Right cardiac atrium (tissue), 5 donors: ENCODE results near the gene STARD3NL. TPM values are rescaled to one million over a fixed set of nuclear protein-coding genes. Genes with fewer than 3 reads are reported as not detected.

Source experiments
- ATAC-seq, 2 donors: fragments of 200-7000 bp; cut with Tn5 transposase; one replicate each; pipeline versions ENCODE4 v1.8.0 to v1.9.1; 2020; ENCODE audit warnings: moderate library complexity in 2 of 2, mild to moderate bottlenecking in 1 of 2
- DNase-seq, 3 donors: peaks; one replicate each; pipeline ENCODE4 v3.0.0-alpha.2; 2020
- H3K27ac ChIP-seq: one replicate; pipeline ENCODE4 v1.5.1; 2013; ENCODE audit warnings: mild to moderate bottlenecking, low read length, control low read depth, moderate library complexity
- H3K27me3 ChIP-seq: one replicate; pipeline ENCODE4 v1.6.1; 2013; ENCODE audit not compliant: control insufficient read depth, insufficient read depth
- H3K4me1 ChIP-seq: one replicate; pipeline ENCODE4 v1.6.1; 2013; ENCODE audit warnings: low read length; ENCODE audit not compliant: control insufficient read depth, insufficient read depth
- H3K4me3 ChIP-seq: one replicate; pipeline ENCODE4 v1.5.1; 2013; ENCODE audit warnings: low read length, control low read depth
- H3K9me3 ChIP-seq: one replicate; pipeline ENCODE4 v1.6.1; 2013; ENCODE audit warnings: low read length; ENCODE audit not compliant: control insufficient read depth
- WGBS: extraction: QIAGEN DNeasy Blood & Tissue Kit; methylation state at CpG from one replicate; pipeline ENCODE4 v1.1.7; 2013; 5-methylcytosine and 5-hydroxymethylcytosine counted together
- intact Hi-C, 4 donors: fragments of 100-400 bp; cut with DNase I; formaldehyde crosslinking; loops; one replicate each; pipeline versions ENCODE4 v1.11.0 to v1.14.0; 2022 to 2023
- polyA plus RNA-seq: library from polyadenylated mRNA; stranded (reverse); fragments of 200-250 nt; gene quantifications from one replicate; pipeline ENCODE4 v1.2.3, GENCODE V29; 2013
- total RNA-seq, 4 donors: library from RNA; stranded (reverse); fragmentation: NEBNext Ultra II Directional; extraction: Animal tissue kit (Norgen Biotek cat#: 25700); gene quantifications; one replicate each; pipeline ENCODE4 v1.2.1, GENCODE V29; 2021
- donor health status: healthy with polysubstance abuse.
- donor health status: DM: no; HTN: yes; CAD: no.
- donor health status: DM: no; HTN: no; CAD: no.
- donor health status: DM: no; HTN: yes; CAD: no; lungs with severe emphysema.
- donor health status: DM: yes; HTN: yes; CAD: no.

STARD3NL gene
- total and polyA plus RNA-seq, 5 donors = 31.9 to 45.1 (median 32.8) TPM

GRCh38 chr7:38198366-38198765, 20.3 kb downstream of the STARD3NL start:
- Histone ChIP-seq H3K9me3 (no peaks in the 10 kb centered on the region), H3K4me3 (no peak overlapping the region), H3K4me1 (peaks cover 10% of the 10 kb centered on the region), H3K27me3 (no peaks in the 10 kb centered on the region), H3K27ac (no peak overlapping the region)
- intact Hi-C loops = no loop called here
- DNase-seq (no peak), ATAC-seq (no peak)

DNA sequence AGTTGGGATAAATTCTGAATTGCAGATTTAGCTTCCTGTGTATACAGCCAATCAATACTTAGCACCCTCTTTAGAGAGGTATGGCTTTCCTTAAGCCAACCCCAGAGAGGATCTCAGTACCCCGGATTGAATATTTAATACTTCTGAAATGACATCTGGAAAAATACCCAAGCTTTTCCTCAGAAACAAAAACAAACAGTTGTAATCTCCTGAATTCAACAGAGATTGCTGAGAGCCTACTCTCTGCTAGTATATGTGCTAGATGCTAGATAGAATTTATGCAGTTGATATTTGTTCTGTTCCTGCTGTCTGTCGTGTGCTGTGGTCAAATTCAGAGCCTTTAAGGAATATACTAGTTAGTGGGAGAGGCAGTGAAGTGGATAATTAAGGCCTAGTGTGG, 21.1 kb downstream of the STARD3NL start:
- peaks cover 10% of the 10 kb centered on the region for H3K4me1 ChIP-seq
- H3K4me3 ChIP-seq = no peak overlapping the region
- H3K9me3 ChIP-seq = no peaks in the 10 kb centered on the region
- intact Hi-C loops = no loop called here
- WGBS = 40% methylated on average over 2 of the region's 2 CpGs
- no peak overlapping the region for H3K27ac ChIP-seq
- DNase-seq (no peak), ATAC-seq (no peak)
- H3K27me3 ChIP-seq = no peaks in the 10 kb centered on the region

GRCh38 chr7:38199782-38200181, 21.7 kb downstream of the STARD3NL start:
- H3K4me3 ChIP-seq = no peak overlapping the region
- H3K27ac ChIP-seq = no peak overlapping the region
- WGBS = 50% methylated on average over 2 of the region's 2 CpGs
- DNase-seq (peak in 1 of 3 donors; percentile 10), ATAC-seq (no peak)
- intact Hi-C loops = no loop called here
- H3K9me3 ChIP-seq = no peaks in the 10 kb centered on the region
- H3K27me3 ChIP-seq = no peaks in the 10 kb centered on the region
- peaks cover 10% of the 10 kb centered on the region for H3K4me1 ChIP-seq

DNA sequence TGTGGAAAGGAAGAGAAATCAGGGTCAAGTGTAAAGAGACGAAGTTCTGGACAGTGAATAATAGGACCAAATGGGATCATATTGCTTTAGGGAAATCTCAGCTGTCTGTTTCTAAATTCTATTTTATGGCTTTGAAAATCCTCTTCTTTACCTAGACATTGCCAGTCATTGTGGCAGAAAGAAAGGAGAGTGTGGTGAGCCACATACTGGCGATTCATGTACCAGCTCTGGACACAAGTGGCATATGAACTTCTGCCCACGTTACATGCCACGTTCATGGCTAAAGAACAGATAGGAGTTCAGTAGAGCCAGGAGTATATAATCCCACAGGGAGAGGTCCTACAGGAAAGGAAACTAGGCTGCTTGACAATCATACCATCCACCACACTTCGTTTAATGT, 28.0 kb downstream of the STARD3NL start:
- H3K27ac ChIP-seq = no peak overlapping the region
- no peaks in the 10 kb centered on the region for H3K4me1 ChIP-seq
- no peak overlapping the region for H3K4me3 ChIP-seq
- intact Hi-C loops = no loop called here
- no peak for DNase-seq
- H3K9me3 ChIP-seq = no peaks in the 10 kb centered on the region
- no peak for ATAC-seq
- WGBS = 89% methylated on average over 5 of the region's 5 CpGs
- H3K27me3 ChIP-seq = no peaks in the 10 kb centered on the region

DNA sequence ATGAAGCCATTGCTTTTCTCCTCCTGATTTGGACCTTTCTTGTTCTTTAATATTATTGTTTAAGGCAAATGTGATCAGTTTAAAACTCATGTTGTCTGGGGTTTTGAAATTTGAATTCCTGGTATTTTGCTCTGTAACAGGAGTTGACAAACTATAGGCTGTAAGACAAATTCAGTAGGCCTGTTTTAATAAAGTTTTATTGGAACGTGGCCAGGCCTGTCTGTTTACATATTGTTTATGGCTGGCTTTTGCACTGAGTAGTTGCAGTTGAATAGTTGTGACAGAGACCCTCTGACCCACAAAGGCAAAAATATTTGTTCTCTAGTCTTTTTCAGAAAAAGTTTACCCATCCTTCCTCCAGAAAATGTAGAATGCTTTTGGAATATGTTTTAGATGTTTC, 29.8 kb downstream of the STARD3NL start:
- no peak for ATAC-seq

DNA sequence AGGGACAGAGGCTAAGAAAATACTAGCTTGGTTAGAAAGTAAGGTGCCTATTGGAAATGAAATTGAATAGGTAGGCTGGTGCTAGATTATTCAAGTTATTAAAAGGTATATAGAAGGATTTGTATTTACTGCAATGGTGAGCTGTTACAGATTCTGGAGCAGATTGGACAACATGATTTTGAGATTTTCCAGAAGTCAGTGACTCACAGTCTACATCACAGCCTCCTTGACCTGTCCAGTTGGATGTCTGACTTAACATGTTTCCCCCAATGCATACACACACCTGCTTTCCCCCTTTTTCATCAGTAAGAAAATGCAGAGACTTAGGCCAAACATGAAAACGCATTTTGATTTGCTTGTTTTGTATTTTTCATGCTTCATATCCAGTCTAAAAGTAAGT, 33.4 kb downstream of the STARD3NL start:
- H3K27ac ChIP-seq = no peak overlapping the region
- H3K27me3 ChIP-seq = no peaks in the 10 kb centered on the region
- no peak overlapping the region for H3K4me3 ChIP-seq
- H3K9me3 ChIP-seq = no peaks in the 10 kb centered on the region
- intact Hi-C loops = no loop called here
- H3K4me1 ChIP-seq = peaks cover 4% of the 10 kb centered on the region
- ATAC-seq (no peak), DNase-seq (no peak)
- 89% methylated on average over 1 of the region's 1 CpG for WGBS

More for the DNA sequence above, 29.8 kb downstream of the STARD3NL start:
- Histone ChIP-seq H3K4me3 (no peak overlapping the region), H3K4me1 (peaks cover 1% of the 10 kb centered on the region), H3K27me3 (no peaks in the 10 kb centered on the region), H3K27ac (no peak overlapping the region), H3K9me3 (no peaks in the 10 kb centered on the region)
- no peak for DNase-seq
- intact Hi-C loops = no loop called here
- WGBS = 94% methylated on average over 1 of the region's 1 CpG

DNA sequence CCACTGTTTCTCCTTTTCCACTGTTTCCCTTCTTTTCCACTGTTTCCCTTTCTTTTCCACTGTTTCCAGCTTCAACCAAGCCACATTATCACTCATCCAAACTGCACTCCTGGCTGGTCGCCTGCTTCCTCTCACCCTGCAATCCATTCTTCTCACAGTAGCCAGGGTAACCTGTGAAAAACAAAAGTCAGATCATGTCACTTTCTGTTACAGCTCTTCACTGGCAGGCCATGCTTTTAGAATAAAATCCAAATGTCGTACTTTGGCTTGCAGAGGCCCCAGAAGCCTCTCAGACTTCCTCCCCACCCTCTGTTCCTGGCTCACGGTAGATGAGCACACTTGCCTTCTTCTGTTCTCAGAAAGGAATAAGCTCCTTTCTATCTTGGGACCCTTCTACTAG, 33.9 kb downstream of the STARD3NL start:
- 21% methylated on average over 3 of the region's 3 CpGs for WGBS
- Histone ChIP-seq H3K27me3 (no peaks in the 10 kb centered on the region), H3K9me3 (no peaks in the 10 kb centered on the region), H3K4me3 (no peak overlapping the region), H3K4me1 (peaks cover 4% of the 10 kb centered on the region), H3K27ac (no peak overlapping the region)
- DNase-seq (peak; percentile 31 to 71 (median 60)), ATAC-seq (peak; percentile 61 to 64)
- intact Hi-C loops = no loop called here

- ATAC-seq = no peak
- no peak overlapping the region for H3K4me3 ChIP-seq
- 43% methylated on average over 1 of the region's 1 CpG for WGBS
- H3K9me3 ChIP-seq = no peaks in the 10 kb centered on the region
- H3K4me1 ChIP-seq = peaks cover 4% of the 10 kb centered on the region
- DNase-seq = no peak
- no peaks in the 10 kb centered on the region for H3K27me3 ChIP-seq
- intact Hi-C loops = loop anchor here in 1 of 4 donors (5.0 kb wide), 1 partner anchor 38 kb away; the partner anchor contains the start of gene STARD3NL
- H3K27ac ChIP-seq = no peak overlapping the region
These were observed 37.1 kb downstream of the STARD3NL start for GRCh38 chr7:38215115-38215514.

DNA sequence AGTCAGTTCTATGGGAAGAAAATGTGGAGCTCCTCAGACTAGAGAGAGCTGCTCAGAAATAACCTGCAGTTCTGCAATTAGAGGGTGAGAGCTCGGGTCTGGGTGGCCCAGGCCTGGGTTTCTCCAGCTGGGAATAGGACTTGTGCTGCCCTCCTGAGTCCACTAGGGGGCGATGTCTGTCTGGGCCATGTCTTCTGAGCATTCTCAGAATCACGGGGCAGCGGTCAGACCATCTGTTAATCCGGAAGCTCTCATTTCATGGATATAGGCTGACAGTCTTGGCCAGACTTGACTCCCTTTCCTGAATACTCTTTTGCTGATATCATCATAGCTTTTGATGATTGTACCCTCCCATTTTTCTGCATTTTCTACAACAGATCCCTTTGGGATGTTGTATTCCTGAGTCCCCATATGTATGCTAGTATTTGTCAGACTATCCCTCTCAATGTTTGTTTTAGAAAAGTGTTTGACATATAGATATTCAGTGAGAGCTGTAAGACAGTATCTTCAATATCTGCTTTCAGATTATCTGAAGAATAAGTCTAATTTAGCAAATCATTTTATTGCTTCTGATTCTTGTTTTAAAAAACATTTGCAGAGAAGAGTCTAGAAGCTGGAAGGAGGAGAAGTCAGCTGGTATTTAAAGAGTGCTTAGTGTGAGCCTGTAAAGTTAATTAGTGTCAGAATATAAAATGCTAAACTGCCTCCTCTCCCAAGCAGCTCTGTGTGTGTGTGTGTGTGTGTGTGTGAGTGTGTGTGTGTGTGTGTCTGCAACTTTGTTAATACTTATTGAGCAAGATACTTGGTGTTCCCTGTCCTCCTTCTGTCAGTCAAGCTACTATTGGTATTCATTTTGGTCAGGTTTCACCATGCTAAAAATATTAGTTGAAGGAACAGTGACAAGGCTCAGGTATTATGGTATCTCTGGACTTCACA, 38.0 kb downstream of the STARD3NL start:
- 15% methylated on average over 5 of the region's 5 CpGs for WGBS
- no peaks in the 10 kb centered on the region for H3K27me3 ChIP-seq
- no peaks in the 10 kb centered on the region for H3K9me3 ChIP-seq
- intact Hi-C loops = loop anchor here in 1 of 4 donors (2.0 to 5.0 kb wide), 2 partner anchors 39 to 115 kb away; partner anchors contain the start of gene STARD3NL
- H3K4me3 ChIP-seq = no peak overlapping the region
- peak; percentile 89 to 91 for ATAC-seq
- DNase-seq = peak; percentile 75 to 87 (median 79)
- peaks cover 4% of the 10 kb centered on the region for H3K4me1 ChIP-seq
- H3K27ac ChIP-seq = no peak overlapping the region

DNA sequence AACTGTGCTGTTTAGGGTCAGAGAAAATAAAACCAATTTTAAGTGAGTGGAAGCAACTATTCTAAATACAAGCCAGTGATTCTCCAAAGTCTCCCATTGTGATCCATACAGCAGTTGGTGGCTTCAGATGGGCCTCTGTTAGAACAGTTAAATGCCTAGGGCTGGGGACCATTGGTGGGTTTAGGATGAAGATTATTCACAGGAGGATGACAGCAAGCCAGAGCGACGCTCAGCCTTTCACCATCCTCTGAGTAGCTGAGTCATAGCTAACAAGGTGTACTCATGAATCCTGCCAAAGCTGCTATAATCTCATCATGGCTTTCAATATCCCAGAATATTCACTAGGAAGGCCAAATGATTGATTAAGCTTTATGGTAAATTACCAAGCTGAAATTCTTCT, 39.6 kb downstream of the STARD3NL start:
- intact Hi-C loops = loop anchor here in 1 of 4 donors (2.0 to 5.0 kb wide), 2 partner anchors 40 to 117 kb away; partner anchors contain the start of gene STARD3NL
- no peaks in the 10 kb centered on the region for H3K9me3 ChIP-seq
- ATAC-seq = no peak
- WGBS = 89% methylated on average over 2 of the region's 2 CpGs
- peaks cover 3% of the 10 kb centered on the region for H3K4me1 ChIP-seq
- no peak overlapping the region for H3K27ac ChIP-seq
- DNase-seq = peak in 1 of 3 donors; percentile 25
- no peaks in the 10 kb centered on the region for H3K27me3 ChIP-seq
- H3K4me3 ChIP-seq = no peak overlapping the region

DNA sequence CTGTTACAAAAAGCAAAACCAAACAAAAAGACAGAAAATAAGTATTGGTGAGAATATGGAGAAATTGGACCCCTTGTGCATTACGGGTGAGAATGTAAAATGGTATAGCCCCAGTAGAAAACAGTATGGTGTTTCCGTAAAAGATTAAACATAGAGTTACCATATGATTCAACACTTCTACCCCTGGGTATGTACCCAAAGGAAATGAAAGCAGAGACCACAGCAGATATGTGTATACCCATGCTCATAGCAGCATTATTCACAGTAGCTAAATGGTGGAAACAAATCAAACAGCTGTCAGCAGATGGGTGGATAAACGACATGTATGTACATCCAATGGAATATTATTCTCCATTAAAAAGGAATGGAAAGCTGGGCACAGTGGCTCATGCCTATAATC, 42.4 kb downstream of the STARD3NL start:
- Histone ChIP-seq H3K27me3 (no peaks in the 10 kb centered on the region), H3K27ac (no peak overlapping the region), H3K4me3 (no peak overlapping the region), H3K9me3 (no peaks in the 10 kb centered on the region), H3K4me1 (no peaks in the 10 kb centered on the region)
- DNase-seq = no peak
- 82% methylated on average over 3 of the region's 3 CpGs for WGBS
- intact Hi-C loops = loop anchor here (5.0 to 10.0 kb wide), 5 partner anchors 97 to 318 kb away; no protein-coding TSS in a partner anchor
- ATAC-seq = no peak
